Natural killer cell treated with Interleukin-12 subunit alpha and Interleukin-12 subunit beta and Interleukin-15 and Interleukin-18, amount 100 ng/mL, for 72 hours (primary cell): Measurements from ENCODE around the gene ST3GAL5. TPM values are rescaled to one million over a fixed set of nuclear protein-coding genes. Genes with fewer than 3 reads are reported as not detected.
"Not testable (repeated sequence)": the region's sequence is repeated elsewhere in the genome, so short reads cannot be mapped to it uniquely, and the experiment has no call there.

Source experiments
- ATAC-seq, 2 donors: fragments of 150-1000 bp; cut with Tn5 transposase in 1 of 2; sonication (Bioruptor Pico), chemical (Tn5 transposase) in 1 of 2; 2 replicates each; pipeline ENCODE4 v1.10.0; 2021
- DNase-seq: peaks from one replicate; pipeline ENCODE4 v3.0.0; 2022; ENCODE audit warnings: low spot score
- H3K27ac Mint-ChIP-seq, 2 donors: 1 replicate in 1 of 2; 2 replicates in 1 of 2; pipeline ENCODE4 v1.8.0; 2022; ENCODE audit warnings: mixed read lengths in 2 of 2, mild to moderate bottlenecking in 1 of 2, moderate library complexity in 1 of 2
- H3K27me3 Mint-ChIP-seq, 2 donors: 1 replicate in 1 of 2; 2 replicates in 1 of 2; pipeline ENCODE4 v1.8.0; 2022; ENCODE audit warnings: mixed read lengths in 2 of 2
- H3K36me3 Mint-ChIP-seq: one replicate; pipeline ENCODE4 v1.8.0; 2022; ENCODE audit warnings: mixed read lengths
- H3K4me1 Mint-ChIP-seq, 2 donors: 1 replicate in 1 of 2; 2 replicates in 1 of 2; pipeline ENCODE4 v1.8.0; 2022; ENCODE audit warnings: low read depth in 2 of 2, mixed read lengths in 2 of 2, mild to moderate bottlenecking in 1 of 2
- H3K4me3 Mint-ChIP-seq: one replicate; pipeline ENCODE4 v1.8.0; 2022; ENCODE audit warnings: mixed read lengths
- H3K9me3 Mint-ChIP-seq: 2 replicates; pipeline ENCODE4 v1.8.0; 2022; ENCODE audit warnings: mixed read lengths
- total RNA-seq, 2 donors: library from RNA; stranded (reverse); gene quantifications; one replicate each; pipeline ENCODE4 v1.2.3, GENCODE V29; 2022

ST3GAL5 gene
- total RNA-seq: 10 to 100 TPM; 28.9 to 31.8 TPM

- Mint-ChIP-seq H3K27me3 (no peaks in the 10 kb centered on the region), H3K27ac (peak within 1 kb of the TSS; percentile 82 to 90), H3K4me3 (peak within 1 kb of the TSS; percentile 94), H3K9me3 (no peaks in the 10 kb centered on the region), H3K36me3 (peaks cover under 1% of the 10 kb centered on the region), H3K4me1 (peaks cover 45 to 69% of the 10 kb centered on the region in 2 donors)
- ATAC-seq: peak; percentile 94 to 96
- DNase-seq: peak; percentile 97
Measured at GRCh38 chr2:85888684-85889626, at the start of gene ST3GAL5. TSS of gene ST3GAL5 (minus strand) at chr2:85888990. CDS start at chr2:85888905, 85 bp downstream.

GRCh38 chr2:85938456-85938855 lies 49.7 kb upstream of the ST3GAL5 start:
- H3K4me1 Mint-ChIP-seq: peaks cover 0 to 6% of the 10 kb centered on the region in 2 donors
- H3K27ac Mint-ChIP-seq: no peak overlapping the region
- ATAC-seq: no peak
- H3K27me3 Mint-ChIP-seq: peaks cover 0 to 5% of the 10 kb centered on the region in 2 donors
- no peak overlapping the region for H3K4me3 Mint-ChIP-seq
- no peak for DNase-seq
- peaks cover 6% of the 10 kb centered on the region for H3K9me3 Mint-ChIP-seq
- peaks cover 9% of the 10 kb centered on the region for H3K36me3 Mint-ChIP-seq

- Mint-ChIP-seq H3K9me3 (no peaks in the 10 kb centered on the region), H3K4me3 (no peak overlapping the region), H3K27ac (no peak overlapping the region), H3K36me3 (no peaks in the 10 kb centered on the region), H3K4me1 (peaks cover 0 to 6% of the 10 kb centered on the region in 2 donors), H3K27me3 (peaks cover 0 to 7% of the 10 kb centered on the region in 2 donors)
- DNase-seq (no peak), ATAC-seq (no peak)
Measured at GRCh38 chr2:85937069-85937439, 48.3 kb upstream of the ST3GAL5 start.

- ATAC-seq (no peak), DNase-seq (no peak)
- H3K9me3 Mint-ChIP-seq: no peaks in the 10 kb centered on the region
- no peak overlapping the region for H3K27ac Mint-ChIP-seq
- H3K27me3 Mint-ChIP-seq: peaks cover 0 to 8% of the 10 kb centered on the region in 2 donors
- peaks cover 0 to 6% of the 10 kb centered on the region in 2 donors for H3K4me1 Mint-ChIP-seq
- no peak overlapping the region for H3K4me3 Mint-ChIP-seq
- H3K36me3 Mint-ChIP-seq: no peaks in the 10 kb centered on the region
Measured at GRCh38 chr2:85936421-85937068, 47.8 kb upstream of the ST3GAL5 start.

- DNase-seq (no peak), ATAC-seq (no peak)
- no peak overlapping the region for H3K27ac Mint-ChIP-seq
- H3K4me1 Mint-ChIP-seq: peaks cover 0 to 6% of the 10 kb centered on the region in 2 donors
- H3K27me3 Mint-ChIP-seq: peaks cover 0 to 8% of the 10 kb centered on the region in 2 donors
- no peaks in the 10 kb centered on the region for H3K36me3 Mint-ChIP-seq
- no peak overlapping the region for H3K4me3 Mint-ChIP-seq
- H3K9me3 Mint-ChIP-seq: no peaks in the 10 kb centered on the region
Measured at GRCh38 chr2:85935746-85936208, 47.0 kb upstream of the ST3GAL5 start.

GRCh38 chr2:85935170-85935745 lies 46.5 kb upstream of the ST3GAL5 start:
- no peaks in the 10 kb centered on the region for H3K36me3 Mint-ChIP-seq

GRCh38 chr2:85933753-85934594 lies 45.2 kb upstream of the ST3GAL5 start:
- peaks cover 0 to 6% of the 10 kb centered on the region in 2 donors for H3K4me1 Mint-ChIP-seq
- H3K4me3 Mint-ChIP-seq: no peak overlapping the region
- no peak for DNase-seq
- ATAC-seq: peak in 1 of 2 donors; percentile 46
- no peaks in the 10 kb centered on the region for H3K9me3 Mint-ChIP-seq
- H3K27me3 Mint-ChIP-seq: peaks cover 0 to 5% of the 10 kb centered on the region in 2 donors
- no peak overlapping the region for H3K27ac Mint-ChIP-seq
- H3K36me3 Mint-ChIP-seq: no peaks in the 10 kb centered on the region

More at GRCh38 chr2:85935170-85935745, 46.5 kb upstream of the ST3GAL5 start:
- peaks cover 0 to 6% of the 10 kb centered on the region in 2 donors for H3K4me1 Mint-ChIP-seq
- no peak overlapping the region for H3K4me3 Mint-ChIP-seq
- ATAC-seq: no peak
- H3K9me3 Mint-ChIP-seq: no peaks in the 10 kb centered on the region
- no peak overlapping the region for H3K27ac Mint-ChIP-seq
- H3K27me3 Mint-ChIP-seq: peaks cover 0 to 8% of the 10 kb centered on the region in 2 donors
- no peak for DNase-seq

GRCh38 chr2:85931151-85931550 lies 42.4 kb upstream of the ST3GAL5 start:
- H3K9me3 Mint-ChIP-seq, H3K36me3 Mint-ChIP-seq, H3K27me3 Mint-ChIP-seq, ATAC-seq, DNase-seq, H3K4me3 Mint-ChIP-seq, H3K27ac Mint-ChIP-seq: not testable (repeated sequence)
- H3K4me1 Mint-ChIP-seq: peaks cover 7 to 13% of the 10 kb centered on the region in 2 donors

- ATAC-seq: no peak
- Mint-ChIP-seq H3K4me3 (no peak overlapping the region), H3K27ac (no peak overlapping the region), H3K27me3 (peaks cover 0 to 4% of the 10 kb centered on the region in 2 donors), H3K4me1 (peaks cover 7 to 13% of the 10 kb centered on the region in 2 donors), H3K36me3 (no peaks in the 10 kb centered on the region), H3K9me3 (no peaks in the 10 kb centered on the region)
- no peak for DNase-seq
Measured at GRCh38 chr2:85930129-85931124, 41.6 kb upstream of the ST3GAL5 start.

- Mint-ChIP-seq H3K9me3 (no peaks in the 10 kb centered on the region), H3K4me3 (no peak overlapping the region), H3K4me1 (peaks cover 14 to 18% of the 10 kb centered on the region in 2 donors), H3K27me3 (peaks cover 0 to 4% of the 10 kb centered on the region in 2 donors), H3K27ac (no peak overlapping the region), H3K36me3 (no peaks in the 10 kb centered on the region)
- DNase-seq: no peak
- ATAC-seq: no peak
Measured at GRCh38 chr2:85929096-85930050, 40.6 kb upstream of the ST3GAL5 start.

- Mint-ChIP-seq H3K36me3 (no peaks in the 10 kb centered on the region), H3K27me3 (peaks cover 0 to 2% of the 10 kb centered on the region in 2 donors), H3K4me1 (peaks cover 14 to 16% of the 10 kb centered on the region in 2 donors), H3K27ac (no peak overlapping the region), H3K9me3 (no peaks in the 10 kb centered on the region), H3K4me3 (no peak overlapping the region)
- DNase-seq: no peak
- no peak for ATAC-seq
Measured at GRCh38 chr2:85926931-85927661, 38.3 kb upstream of the ST3GAL5 start.
